GM18505 (cell line): ENCODE measurements around the gene RER1.
A peak's percentile ranks its signal among the peaks of the same experiment; 100 is the strongest.

Experiments used
- ATAC-seq: cut with Tn5 transposase; IDR thresholded peaks from one replicate; pipeline ENCODE4 v1.9.1; 2021; ENCODE audit not compliant: unreplicated experiment
- POLR2A ChIP-seq: IDR thresholded peaks from 4 replicates; pipeline ENCODE4 v1.6.1; 2011; ENCODE audit warnings: borderline replicate concordance; ENCODE audit not compliant: insufficient read depth, insufficient read length; ENCODE audit errors: extremely low read depth

RER1 gene

DNA sequence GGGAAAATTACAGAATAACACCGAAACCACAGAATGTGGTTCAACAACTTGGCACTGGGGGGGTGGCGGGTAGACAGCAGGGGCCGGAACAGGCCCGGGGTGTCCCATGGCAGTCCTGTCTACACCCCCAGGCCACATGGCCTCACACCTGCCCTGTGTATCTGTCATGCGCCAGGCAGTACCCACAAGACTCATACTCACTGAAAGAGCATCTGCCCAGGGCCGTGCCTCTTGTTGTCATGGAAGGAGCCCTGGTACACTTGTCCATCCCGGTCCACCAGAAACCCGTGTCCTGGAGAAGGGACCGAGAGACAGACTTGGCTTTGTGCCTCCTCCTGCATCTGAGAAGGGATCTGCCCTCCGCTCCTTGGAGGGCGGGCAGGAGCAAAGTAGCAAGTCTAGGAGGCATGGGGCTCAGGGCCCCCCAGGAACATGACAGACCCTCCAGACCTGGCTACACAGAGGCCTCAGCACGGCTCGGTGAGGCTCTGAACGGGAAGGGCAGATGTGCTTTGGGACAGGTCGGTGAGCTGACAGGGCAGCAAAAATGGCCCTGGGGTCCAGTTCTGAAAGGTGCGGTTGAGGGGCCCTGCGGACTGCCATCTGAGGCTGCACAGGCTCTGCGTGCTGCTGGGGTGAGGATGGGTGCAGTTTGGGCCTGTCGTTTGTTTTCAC lies 5.9 kb upstream of the RER1 start:
- ATAC-seq = no peak
- TF ChIP-seq POLR2A = no peak

- no peak for TF ChIP-seq POLR2A
- ATAC-seq = no peak
Measured at GRCh38 chr1:2386636-2387611, 4.7 kb upstream of the RER1 start.

GRCh38 chr1:2388004-2388913 lies 3.4 kb upstream of the RER1 start:
- TF ChIP-seq POLR2A = no peak
- no peak for ATAC-seq

DNA sequence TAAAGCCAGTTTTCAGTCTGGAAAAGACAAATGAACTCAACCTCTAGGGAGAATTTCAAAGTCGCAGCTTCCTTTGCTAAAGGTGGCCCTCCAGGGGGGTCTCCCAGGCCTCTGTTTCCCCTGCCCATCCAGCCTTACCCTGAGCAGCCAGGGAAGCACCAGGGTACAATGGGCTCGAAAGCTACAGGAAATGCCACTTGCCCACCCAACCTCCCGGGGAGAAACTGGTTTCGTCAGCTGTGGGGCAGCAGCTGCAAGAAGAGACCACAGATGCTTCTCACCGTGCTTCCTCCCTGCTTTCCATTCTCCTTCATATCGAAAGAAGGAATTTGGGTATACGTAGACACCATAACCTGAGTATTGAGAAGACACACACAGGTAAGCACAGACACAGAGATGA lies 2.0 kb upstream of the RER1 start:
- no peak for ATAC-seq
- no peak for TF ChIP-seq POLR2A

GRCh38 chr1:2391931-2392509 lies 379 bp downstream of the RER1 start:
- TF ChIP-seq POLR2A = no peak
- peak; percentile 23 for ATAC-seq

DNA sequence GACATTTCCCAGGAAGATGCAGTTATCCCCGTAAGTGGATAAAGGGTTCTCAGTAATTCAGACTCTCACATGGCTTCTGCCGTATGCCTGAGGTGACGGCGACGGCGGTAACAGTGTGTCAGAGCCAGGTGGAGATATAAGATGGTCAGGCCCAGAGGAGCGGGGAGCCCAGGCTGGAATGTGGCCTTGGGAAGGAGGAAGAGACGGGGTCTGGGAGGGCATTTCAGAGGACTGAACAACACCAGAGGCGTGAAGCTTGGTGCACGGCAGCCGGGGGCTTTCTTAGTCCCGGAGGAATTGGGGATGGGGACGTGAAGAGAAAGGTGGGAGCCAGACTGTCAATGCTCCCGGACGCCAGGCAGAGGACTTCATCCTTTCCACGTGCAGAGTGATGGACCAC lies 1.0 kb downstream of the RER1 start:
- TF ChIP-seq POLR2A = no peak

DNA sequence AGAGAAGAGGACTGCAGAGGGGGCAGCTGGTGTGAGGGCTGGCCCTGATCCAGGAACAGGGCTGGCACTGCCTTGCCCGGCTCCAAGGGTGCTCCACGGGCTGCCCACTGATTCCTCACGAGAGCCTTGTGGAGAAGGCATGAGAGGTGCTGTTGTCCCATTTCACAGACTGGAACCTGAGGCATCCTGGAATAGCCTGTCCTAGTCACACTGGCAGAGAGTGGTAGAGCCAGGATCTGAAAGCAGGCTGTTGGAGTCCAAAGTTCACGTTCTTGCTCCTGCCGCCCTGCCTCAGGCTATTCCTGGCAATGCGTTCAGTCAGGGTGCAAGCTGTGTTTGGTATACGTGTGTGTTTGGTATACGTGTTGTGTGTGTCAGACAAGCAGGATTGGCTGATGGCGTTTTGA lies 1.8 kb downstream of the RER1 start:
- ATAC-seq = no peak
- peak; percentile 24 for TF ChIP-seq POLR2A

More for the DNA sequence above, 1.0 kb downstream of the RER1 start:
- no peak for ATAC-seq

DNA sequence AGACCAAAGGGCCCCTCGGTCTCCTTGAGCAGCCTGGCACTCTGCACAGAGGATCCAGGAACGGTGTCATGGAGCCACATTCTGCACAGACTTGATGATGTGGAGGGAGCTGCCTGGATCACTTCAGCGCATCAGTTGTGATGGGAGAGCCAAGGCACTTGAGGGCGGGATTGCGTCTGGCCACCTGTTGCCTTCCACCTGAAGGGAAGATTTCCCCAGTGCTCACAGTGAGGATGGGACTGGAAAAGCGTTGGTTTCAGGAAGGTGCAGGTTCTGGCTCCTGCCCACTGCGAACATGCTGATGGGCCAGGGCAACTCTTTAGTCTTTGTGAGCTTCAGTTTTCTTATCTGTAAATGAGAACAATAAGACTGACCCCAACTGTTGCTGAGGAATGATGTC lies 2.6 kb downstream of the RER1 start:
- no peak for TF ChIP-seq POLR2A
- no peak for ATAC-seq

GRCh38 chr1:2394761-2395160 lies 3.1 kb downstream of the RER1 start:
- no peak for ATAC-seq
- no peak for TF ChIP-seq POLR2A

DNA sequence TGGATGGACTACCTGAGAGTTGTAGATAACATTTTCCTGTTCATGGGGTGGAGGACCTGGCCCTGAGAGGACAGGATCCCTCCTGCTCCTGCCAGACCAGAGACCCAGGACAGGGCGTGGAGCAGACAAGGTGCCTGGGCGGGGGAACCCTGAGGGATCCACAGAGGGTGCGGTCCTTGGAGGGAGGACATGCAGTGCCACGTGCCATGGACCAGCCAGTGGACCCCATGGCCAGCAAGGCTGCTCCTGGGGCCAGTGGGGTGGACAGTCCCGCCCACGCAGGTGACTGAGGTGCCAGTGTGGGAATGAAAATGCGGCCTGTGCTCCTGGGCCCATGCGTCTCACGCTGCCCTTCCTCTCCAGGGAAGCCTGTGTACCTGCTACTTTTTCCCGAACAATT lies 3.6 kb downstream of the RER1 start:
- no peak for TF ChIP-seq POLR2A
- no peak for ATAC-seq

DNA sequence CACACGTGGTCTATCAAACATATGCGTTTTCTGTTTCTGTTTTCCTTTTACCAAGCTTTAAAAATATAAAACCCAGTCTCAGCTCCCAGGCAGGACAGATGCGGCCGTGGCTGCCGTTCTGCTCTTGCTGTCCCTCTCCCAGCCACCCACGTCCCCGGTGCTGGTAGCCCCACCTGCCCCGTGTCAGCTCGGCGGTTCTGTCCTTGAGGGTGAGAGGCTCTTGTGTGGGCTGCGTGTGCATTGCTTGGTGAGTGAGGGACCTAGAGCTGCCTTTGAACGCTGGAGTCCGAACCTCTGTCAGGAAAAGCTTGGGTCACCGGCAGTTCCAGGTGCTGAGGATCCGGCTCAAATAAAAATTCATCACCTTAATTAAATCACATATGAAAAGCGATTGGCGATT lies 4.4 kb downstream of the RER1 start:
- ATAC-seq = no peak
- no peak for TF ChIP-seq POLR2A

- ATAC-seq = no peak
- TF ChIP-seq POLR2A = no peak
Measured at GRCh38 chr1:2396476-2396875, 4.8 kb downstream of the RER1 start.
